Glomerular visceral epithelial cell (primary cell): ENCODE results near the gene PLEK.
"Not testable (repeated sequence)": the region's sequence is repeated elsewhere in the genome, so short reads cannot be mapped to it uniquely, and the experiment has no call there.

Experiments used
- DNase-seq: peaks from one replicate; pipeline ENCODE4 v3.0.0-alpha.2; 2016; ENCODE audit errors: extremely low spot score

Gene PLEK

DNA sequence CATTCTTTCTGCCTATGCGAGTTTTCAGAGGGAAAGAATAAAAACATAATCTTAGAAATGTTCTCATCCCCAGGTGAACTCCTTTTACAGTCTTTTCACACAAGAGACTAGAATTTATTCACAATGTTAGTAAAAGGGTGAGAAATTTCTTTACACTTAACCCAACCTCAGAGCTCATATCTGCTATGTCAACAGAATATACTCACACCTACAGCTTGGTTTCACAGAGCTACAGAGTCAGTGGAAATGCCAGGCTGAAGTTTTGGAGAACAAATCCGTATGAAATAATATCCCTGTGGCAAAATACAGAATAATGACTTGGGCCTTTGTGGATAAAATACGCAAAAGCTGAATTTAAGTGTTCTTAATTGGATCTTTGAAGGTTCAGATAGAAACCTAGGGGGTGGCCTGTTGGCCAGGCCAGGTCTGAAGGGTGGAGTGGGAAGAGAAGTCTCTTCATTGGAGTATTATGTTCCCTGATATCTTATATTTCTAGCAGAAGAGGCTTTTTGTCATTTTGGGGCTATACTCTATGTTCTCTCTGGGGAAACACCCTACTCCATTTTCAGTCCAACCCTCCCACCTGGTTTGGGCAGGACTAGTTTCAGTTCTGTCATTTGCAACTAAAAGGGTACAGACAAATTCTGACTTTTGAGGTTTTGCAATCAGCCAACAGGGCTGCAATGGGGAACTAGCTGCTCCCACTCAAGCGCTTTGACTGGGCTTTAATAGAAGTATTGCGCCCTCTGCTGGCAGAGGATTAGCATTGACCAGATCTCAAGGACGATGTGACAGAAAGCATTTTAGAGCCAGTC lies 76.3 kb downstream of the PLEK start:
- peak; percentile 70 for DNase-seq

DNA sequence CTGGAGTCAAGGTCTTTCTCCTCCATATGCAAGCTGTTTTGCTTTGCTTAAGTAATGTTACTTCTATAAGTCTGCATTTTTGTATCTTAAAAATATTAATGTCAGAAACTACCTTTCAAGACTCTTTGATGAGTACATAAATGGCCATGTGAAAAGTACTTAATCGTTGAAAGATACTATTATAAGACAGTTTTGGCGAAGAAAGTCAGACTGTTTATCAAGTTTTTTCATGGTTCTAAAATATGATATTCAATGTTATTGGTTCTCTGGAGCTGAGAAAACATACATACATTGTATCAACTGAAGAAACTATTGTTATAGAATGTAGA lies 76.9 kb downstream of the PLEK start:
- DNase-seq = no peak

DNA sequence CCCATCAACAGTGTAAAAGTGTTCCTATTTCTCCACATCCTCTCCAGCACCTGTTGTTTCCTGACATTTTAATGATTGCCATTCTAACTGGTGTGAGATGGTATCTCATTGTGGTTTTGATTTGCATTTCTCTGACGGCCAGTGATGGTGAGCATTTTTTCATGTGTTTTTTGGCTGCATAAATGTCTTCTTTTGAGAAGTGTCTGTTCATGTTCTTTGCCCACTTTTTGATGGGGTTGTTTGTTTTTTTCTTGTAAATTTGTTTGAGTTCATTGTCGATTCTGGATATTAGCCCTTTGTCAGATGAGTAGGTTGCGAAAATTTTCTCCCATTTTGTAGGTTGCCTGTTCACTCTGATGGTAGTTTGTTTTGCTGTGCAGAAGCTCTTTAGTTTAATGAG lies 81.3 kb downstream of the PLEK start:
- DNase-seq = not testable (repeated sequence)
